Inferior parietal cortex (tissue), 1 donor: Measurements from ENCODE around the gene ALG8.
"Not testable (repeated sequence)": the region's sequence is repeated elsewhere in the genome, so short reads cannot be mapped to it uniquely, and the experiment has no call there.

Experiments used
- DNase-seq: peaks from one replicate; pipeline ENCODE4 v3.0.0-alpha.2; 2016; ENCODE audit errors: extremely low spot score

ALG8 gene

DNA sequence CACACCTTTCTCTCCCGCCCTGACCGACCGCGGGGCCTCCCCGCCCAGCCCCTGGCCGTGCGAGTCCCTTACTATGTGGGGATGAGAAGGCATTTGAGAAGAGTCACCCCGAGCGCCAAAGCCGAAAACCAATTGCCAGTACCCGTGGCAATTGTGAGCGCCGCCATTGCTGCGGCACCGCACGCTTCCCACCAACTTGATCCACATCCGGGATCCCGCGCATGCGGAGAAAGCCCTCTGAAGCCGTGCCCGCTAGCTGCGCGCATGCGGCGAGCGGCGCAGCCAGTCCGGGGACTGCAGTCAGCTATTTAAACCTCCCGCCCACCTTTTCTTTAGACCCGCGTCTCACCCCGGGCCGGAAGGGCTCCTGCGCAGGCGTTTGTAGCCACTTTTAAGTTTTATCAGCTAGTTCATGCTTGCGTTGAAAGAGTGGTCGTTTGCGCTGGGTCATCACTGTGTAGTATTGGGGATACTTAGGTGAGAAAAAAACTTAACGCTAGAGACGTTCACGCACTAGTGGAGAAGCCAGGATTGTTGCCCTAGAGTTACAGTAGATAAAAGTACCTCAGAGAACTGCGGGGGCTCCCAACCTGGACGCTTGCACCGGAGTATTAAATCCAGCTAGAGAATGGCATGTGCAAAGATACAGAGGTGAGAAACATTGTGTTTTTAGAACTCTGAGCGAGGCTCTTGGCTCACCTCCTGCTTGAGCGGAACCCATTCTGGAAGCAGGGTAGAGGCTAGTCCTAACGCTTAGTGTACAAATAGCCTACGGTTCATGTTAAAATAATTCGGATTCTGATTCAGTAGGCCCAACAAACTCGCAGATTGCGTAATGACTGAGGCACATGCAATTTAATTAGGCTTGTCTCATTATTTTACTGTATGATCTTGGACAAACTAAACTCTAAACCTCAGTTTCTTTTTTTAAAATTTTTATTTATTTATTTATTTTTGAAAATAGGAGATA, at the start of gene ALG8:
Gene ALG8, minus strand, starts transcription at position 205 of the 970 bp plus-strand sequence. Its CDS starts 38 bp downstream, at position 167.
- DNase-seq, result peak; percentile 98

DNA sequence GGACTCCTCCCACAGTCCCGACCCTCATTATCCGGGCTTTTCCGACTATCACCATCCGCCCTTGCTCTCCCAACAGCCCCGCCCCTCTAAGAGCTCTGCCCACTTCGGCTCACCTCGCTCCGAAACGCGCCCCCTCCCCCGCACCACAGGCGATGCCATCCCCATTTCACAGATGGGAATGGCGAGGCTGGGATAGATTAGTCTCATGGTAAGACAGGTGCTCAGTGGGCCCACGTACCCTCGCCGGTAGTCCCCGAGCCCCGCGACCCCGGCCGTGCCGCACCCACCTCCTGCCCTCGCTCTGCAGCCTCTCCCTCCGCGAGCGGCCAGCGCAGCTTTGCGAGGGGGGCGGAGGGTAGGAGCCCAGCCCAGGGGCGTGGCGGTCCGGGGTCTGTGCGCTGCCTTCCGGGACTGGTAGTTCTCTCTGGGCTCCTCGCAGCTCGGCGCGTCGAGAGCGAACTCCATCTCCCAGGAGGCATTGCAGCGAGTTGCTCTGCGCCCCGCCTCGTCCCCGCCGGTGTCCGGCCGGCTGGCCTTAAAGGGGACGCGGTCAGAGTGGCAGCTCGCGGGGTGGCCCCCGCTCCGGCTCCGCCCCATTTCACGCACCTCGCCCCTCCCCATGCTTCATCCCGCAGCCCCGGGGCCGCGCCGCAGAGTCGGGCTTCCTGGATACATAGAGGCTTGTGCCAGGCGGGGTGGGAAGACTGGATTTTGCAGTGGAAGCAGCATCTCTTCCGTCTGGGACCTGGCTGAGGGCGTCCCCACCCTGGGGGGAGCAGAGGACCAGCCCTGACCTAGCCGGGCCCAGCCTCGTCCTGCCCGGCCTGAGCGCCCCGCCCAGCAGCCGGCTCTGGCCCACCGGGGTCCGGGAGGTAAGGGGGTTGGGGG, 49.1 kb upstream of the ALG8 start, which contains the start of the genes KCTD21 and USP35:
Gene KCTD21, minus strand, starts transcription at position 341 of the 888 bp plus-strand sequence. CDS start 14,072 bp downstream, outside the sequence.
Gene USP35, plus strand, starts transcription at position 634 of the 888 bp plus-strand sequence. CDS start 7,327 bp downstream, outside the sequence.
- peak; percentile 96 for DNase-seq

DNA sequence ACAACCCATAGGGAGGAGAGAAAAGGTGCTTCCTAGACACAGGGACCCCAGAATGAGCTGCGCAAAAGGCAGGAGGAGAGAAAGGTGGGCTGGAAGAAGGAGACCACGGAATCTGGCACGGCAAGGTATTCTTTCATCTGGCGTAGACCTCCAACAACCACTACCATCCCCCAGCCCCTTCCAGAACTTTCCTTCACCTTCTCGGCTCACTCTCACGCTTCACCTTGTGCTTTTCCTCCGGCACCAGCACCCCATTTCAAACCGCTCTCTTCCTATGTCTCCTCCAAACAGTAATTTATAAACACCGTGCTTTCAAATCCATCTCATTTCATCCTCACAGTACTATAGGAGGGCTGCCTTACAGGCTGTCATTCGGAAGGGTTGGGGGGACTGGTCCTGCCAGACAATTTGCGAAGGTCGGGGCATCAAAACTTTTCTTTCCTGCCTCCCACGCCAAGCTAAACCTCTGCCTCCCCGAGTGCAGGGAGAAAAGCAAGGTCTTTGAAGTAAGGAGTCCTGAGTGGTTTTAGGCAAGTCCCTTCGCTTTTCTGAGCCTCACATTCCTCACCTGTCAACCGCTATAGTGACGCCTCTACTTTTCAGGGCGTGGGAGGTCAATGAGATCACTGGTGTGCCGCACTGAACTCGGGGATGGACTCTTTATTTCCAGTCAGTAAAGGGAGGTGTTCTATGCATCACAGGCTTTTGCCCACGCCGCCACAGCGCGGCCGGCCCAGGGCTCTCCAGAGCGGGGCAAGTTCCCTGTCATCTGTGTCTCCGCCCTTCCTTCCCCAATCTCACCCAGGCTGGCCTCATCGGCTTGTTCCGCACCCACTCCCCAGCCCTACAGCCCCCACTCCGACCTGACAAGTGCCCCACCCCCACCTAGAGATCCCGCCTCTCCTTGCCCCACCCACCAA, 48.2 kb upstream of the ALG8 start:
- DNase-seq, result no peak

DNA sequence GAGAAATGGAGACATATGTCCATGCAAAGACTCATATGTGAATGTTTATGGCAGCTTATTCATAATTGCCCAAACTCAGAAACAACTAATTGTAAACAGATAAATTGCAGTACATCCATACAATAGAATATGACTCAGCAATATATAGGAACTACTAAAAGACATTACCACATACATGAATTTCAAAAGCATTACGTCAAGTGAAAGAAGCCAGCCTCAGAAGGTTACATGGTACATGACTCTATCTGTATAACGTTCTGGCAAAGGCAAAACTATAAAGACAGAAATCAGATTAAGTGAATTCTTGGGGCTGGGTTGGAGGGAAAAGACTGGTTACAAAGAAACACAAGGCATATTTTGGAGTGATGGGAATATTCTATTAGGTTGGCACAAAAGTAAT, 41.8 kb upstream of the ALG8 start:
- no peak for DNase-seq

DNA sequence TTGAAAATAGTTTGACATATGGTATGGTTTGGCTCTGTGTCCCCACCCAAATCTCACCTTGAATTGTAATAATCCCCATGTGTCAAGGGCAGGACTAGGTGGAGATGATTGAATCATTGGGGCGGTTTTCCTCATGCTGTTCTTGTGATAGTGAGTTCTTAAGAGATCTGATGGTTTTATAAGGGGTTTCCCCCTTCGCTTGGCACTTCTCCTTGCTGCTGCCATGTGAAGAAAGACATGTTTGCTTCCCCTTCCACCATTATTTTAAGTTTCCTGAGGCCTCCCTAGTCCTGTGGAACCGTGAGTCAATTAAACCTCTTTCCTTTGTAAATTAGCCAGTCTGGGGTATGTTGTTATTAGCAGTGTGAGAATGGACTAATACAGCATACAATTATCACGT, 41.3 kb upstream of the ALG8 start:
- DNase-seq, result no peak

DNA sequence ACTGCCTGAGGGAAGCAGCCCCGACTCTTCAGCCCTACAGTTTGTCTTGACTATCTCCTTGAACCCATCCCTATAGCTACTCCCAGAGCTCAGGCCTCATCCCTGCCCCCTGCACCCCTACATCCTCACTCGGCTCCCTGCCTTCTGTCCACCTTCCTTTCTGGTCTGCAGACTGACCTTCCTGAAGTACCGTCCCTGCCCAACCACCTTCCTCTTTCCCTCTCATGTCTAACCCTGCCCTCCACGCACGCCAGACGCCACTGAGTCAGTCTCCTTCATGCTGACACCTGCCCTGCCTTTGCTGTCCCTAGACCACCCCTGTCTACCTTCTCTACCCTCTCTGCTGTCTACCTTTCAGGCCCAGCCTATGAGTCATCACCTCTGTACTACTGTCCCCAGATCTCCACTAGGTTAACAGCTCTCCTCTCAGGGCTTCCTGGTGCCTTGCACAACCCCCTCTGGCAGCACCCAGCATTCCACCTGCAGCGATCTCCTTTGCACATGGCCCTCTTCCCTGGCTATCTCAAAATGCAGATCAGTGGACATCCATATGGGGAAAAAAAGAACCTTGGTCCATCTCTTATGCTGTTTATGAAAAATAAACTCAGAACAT, 40.1 kb upstream of the ALG8 start:
- DNase-seq, result no peak

DNA sequence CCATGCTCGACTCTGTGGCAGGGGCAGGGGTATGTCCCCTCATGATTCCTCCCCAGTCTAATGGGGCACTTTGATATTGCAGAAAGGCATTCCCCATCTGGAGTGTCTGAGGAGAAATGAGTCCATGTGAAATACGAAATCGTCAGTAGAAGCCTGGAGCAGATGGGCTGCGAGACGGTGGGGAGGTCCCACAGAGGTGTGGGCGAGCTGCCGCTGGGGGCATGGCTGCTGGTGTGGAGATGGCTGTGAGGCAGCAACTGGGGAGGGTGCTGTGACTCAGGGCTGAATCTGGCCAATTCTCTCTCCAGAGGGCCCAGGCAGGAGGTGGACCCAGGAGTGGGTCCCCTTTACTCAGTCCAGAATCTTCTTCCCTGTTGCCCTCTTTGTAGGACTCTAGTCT, 37.8 kb upstream of the ALG8 start:
- DNase-seq, result no peak

DNA sequence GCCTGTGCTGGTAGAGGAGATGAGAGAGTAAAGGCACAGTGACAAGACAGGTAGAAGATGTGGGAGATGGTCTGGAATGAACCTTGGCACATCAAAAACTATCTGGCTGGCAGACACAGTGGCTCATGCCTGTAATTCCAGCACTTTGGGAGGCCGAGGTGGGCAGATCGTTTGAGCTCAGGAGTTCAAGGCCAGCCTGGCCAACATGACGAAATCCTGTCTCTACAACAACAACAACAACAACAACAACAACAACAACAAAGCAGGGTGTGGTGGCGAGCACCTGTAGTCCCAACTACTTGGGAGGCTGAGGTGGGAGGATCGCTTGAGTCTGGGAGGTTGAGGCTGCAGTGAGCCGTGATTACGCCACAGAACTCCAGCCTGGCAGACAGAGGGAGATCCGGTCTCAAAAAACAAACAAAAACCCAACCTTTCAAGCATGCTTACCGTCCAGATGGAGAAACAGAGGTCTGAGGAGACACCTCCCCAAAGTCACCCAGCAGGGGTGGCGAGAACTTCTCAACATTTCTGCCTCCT, 37.2 kb upstream of the ALG8 start:
- no peak for DNase-seq

DNA sequence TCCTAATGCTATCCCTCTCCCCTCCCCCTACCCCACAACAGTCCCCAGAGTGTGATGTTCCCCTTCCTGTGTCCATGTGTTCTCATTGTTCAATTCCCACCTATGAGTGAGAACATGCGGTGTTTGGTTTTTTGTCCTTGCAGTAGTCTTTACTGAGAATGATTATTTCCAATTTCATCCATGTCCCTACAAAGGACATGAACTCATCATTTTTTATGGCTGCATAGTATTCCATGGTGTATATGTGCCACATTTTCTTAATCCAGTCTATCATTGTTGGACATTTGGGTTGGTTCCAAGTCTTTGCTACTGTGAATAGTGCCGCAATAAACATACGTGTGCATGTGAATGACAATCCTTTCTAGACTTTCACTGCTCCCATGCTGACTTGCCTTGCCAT, 36.4 kb upstream of the ALG8 start:
- DNase-seq, result not testable (repeated sequence)

DNA sequence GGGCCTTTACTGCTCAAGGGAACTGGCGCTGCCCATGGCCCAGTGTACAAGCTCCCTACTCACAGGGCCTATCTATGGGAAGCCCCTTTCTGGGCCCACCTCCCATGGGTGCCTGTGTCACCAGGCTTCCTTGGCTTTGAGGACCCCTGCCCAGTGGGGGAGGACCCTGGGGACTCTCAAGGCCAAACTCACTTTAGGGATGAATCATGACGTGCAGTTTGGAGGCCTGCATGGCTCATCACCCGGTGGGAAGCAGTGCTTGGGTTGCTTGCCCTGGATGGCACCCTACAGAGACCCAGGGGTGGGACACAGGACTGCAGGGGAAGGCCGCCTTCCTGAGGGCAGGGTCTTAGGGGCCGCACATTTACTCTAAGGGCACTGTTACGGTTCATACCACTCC, 32.5 kb upstream of the ALG8 start:
- DNase-seq, result no peak

DNA sequence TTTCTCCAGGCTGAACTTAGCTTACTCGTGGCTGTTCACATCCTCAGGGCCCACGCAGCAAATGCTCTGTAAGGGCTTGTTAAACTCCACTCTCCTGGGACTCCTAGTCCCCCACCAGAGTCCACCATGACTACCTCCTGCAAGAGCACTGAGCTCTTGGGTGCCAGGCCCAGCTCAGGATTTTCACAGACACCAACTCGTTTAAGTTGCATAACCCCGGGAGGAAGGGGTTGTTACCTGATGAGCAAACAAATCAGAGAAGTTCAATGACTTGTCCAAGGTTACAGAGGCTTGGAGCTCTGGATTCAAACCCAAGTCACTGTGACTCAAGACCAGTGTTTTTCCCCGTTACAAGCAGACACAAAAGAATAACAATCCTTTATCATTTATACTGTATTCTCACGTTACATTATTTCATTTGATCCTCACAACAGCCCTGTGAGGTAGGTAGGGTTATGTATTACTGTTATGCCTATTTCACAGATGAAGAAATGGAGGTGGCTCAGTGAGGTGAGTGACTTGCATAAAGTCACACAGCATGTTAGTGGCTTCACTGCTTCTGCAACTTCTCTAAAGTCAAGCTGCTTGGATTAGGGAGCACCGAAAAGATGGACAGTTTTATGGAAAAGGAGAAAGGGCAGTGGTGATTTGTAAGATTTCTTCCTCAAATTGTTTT, 31.6 kb upstream of the ALG8 start:
- no peak for DNase-seq

DNA sequence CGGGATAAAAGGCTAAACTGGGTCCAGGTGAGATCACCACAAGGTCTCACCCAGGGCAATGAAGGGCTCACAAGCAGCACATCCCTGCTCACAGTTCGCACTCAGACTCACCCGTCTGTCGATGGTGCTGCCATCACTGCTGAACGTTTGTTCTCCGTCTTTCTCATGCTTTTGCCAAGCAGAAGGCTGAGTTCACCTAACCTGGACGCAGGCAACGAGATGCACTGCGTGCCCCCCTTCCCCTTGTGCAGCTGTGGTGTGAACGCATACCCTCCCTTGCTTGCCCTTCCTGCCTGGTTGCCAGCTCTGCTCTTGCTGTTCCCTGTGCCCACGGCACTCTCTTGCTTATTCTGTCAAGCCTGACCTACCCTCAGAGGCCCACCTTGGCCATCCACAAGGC, 31.0 kb upstream of the ALG8 start:
- DNase-seq, result no peak

DNA sequence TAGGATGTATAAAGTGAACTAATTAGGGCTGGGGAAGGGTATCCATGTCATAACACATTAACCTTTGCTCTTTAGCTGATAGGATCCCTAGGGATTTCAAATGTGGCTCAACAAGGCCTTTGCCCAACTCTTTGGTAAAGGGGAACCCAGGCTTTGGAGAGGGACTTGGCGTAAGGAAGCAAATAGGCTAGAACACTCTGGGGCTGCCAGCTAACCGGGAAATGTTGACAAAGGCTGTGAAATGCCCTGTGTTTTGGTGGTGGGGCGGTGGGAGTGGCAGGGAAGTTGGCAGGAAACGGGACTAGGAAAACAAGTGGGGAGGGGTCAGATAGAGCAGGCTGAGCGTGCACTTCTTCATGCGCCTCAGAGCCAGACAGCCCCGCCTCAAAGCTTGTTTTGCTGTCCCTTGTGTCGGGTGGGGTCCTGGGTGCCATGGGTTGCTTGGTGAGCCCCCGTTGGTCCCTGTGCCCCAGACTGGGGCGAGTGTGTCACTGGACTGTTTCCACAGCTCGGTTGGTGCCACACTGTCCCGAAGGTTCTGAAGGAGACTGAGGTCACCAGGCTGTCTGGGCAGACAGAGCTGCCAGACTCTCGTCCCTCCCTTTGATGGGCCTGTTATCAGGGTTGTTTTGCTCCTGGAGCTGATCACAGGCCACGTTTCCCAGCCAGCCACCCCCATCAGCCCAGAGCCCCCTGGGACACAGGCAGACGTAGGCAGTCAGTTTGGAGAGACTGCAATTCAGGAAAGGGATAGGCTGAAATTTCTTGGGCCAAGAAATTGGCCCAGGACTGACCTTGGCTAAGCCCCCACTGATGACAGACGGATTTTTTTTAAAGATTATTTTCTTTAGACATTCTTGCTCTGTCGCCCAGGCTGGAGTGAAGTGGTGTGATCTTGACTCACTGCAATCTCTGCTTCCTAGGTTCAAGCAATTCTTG, 29.4 kb upstream of the ALG8 start:
- DNase-seq, result no peak

DNA sequence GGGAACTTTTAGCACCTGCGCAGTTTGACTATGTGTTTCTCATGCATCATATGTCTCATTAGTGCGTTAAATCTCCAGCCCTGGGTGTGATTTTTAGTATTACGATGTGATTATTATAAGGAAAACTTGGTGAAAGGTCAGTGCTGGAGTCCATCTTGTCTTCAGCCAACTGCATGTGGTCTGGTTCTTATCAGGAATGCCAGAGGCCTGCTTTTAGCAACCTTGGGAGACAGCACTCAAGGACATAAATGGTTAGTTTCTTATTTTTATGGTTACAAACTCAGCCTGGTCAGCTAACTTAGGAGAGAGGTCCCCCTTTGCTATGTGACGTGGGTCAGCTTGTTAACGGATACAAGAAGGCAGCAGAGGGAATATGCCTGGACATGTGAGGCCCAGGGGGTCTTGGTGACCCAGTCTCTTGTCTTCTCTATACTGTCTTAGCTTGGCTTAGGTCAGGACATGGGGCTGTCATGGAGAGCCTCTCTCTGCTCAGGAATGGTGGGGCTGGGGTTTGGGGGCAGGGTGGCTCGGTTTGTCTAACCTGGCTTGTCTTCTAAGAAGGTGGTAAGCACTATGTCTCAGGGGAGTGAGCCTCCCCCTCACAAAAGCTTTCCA, 27.5 kb upstream of the ALG8 start:
- no peak for DNase-seq

DNA sequence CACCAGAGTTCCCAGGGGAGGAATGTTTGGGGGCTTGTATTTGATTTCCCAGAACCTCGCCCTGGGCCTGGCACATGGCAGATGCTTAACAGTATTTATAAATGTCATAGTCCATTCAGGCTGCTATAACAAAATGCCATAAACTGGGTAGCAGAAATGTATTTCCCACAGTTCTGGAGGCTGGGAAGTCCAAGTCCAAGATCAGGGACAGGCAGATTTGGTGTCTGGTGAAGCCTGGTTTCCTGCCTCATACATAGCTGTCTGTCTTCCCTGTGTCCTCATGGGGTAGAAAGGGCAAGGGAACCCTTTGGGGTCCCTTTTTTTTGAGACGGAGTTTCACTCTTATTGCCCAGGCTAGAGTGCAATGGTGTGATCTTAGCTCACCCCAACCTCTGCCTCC, 25.0 kb upstream of the ALG8 start:
- DNase-seq, result no peak

DNA sequence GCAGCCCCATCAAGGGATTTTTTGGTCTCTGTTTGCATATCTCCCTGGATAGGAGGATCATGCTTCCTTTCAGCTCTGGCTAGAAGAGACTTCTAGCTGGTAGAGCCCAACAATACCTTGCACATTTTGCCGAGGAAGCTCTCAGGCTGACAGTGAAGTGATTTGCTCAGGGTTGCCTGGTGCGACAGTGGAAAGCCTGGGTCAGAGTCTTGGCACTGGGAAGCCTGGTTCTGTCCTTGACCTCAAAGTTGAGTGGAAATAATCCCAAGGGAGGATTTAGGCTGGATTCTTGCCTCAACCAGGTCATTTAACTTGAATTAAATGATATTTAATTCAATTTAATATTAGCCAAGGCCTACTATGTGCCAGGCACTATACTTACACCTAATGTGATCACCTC, 24.4 kb upstream of the ALG8 start:
- no peak for DNase-seq

DNA sequence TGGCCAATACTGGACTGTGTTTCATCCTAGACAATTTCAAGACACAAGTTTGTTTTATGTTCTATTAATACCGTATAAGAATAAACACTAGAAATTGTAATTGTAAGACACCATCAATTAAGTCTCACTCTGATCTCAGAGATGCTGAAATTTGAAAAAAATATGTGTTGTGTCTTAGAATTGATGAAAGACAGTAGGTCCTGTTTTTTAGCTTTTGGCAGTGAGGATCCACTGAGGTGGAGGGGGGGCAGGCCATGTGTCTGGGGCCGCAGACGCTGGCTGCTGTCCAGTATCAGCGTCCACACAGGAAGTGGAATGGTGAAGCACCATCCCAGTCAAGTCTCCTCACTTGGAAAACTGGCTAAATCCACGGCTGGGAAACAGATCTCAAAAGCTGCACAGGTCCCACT, 22.5 kb upstream of the ALG8 start:
- DNase-seq, result no peak

DNA sequence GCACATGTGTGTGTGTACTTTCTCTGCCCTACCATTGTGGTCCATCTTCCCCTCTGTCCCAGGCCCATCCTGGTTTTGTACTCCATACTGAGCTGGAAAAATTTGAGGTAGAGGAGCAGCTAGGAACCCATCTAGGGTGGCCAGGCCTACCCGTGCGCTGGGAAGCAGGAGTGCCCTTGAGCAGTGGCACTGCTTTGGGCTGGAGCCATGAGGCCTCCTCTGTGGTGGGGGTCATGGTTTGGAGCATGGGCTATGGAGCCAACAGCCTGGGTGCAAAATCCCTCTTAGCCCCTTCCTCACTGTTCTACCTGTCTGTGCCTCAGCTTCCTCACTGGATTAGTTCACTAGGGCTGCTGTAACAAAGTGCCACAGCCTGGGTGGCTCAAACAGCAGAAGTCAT, 21.9 kb upstream of the ALG8 start:
- no peak for DNase-seq
